Tibial nerve (tissue), 4 donors: ENCODE data around the gene DECR2. TPM values are rescaled to one million over a fixed set of nuclear protein-coding genes. Genes with fewer than 3 reads are reported as not detected.

Source experiments
- DNase-seq, 2 donors: peaks; one replicate each; pipeline ENCODE4 v3.0.0-alpha.2; 2019; ENCODE audit warnings: low spot score in 2 of 2
- H3K27ac ChIP-seq, 4 donors: fragments of 200-600 bp; sonication (generic) in 3 of 4; one replicate each; pipeline ENCODE4 v1.5.1; 2017 to 2019; ENCODE audit warnings: mild to moderate bottlenecking in 1 of 4
- H3K27me3 ChIP-seq, 2 donors: fragments of 200-600 bp; sonication (generic) in 1 of 2; one replicate each; pipeline versions ENCODE4 v1.5.1 to v1.6.0; 2017 to 2019
- H3K36me3 ChIP-seq, 3 donors: fragments of 200-600 bp; sonication (generic); one replicate each; pipeline ENCODE4 v1.5.1; 2018 to 2019
- H3K4me1 ChIP-seq, 4 donors: fragments of 200-600 bp; sonication (generic) in 3 of 4; one replicate each; pipeline ENCODE4 v1.5.1; 2017 to 2019
- H3K4me3 ChIP-seq, 4 donors: fragments of 200-600 bp; sonication (generic) in 3 of 4; one replicate each; pipeline ENCODE4 v1.5.1; 2017 to 2019; ENCODE audit warnings: mild to moderate bottlenecking in 1 of 4, moderate library complexity in 1 of 4
- H3K9me3 ChIP-seq, 4 donors: fragments of 200-600 bp; sonication (generic) in 3 of 4; one replicate each; pipeline ENCODE4 v1.5.1; 2017 to 2019
- CTCF ChIP-seq, 5 experiments: fragments of 200-600 bp in 3 of 5; fragments of 450-650 bp in 2 of 5; sonication (generic) in 3 of 5; IDR thresholded peaks; one replicate each; pipeline ENCODE4 v1.5.1; 2016 to 2019; ENCODE audit warnings: antibody characterized with exemption in 5 of 5, mild to moderate bottlenecking in 3 of 5, moderate library complexity in 2 of 5
- EP300 ChIP-seq, 2 donors: sonication (generic); formaldehyde crosslinking; IDR thresholded peaks; one replicate each; pipeline ENCODE4 v1.6.1; 2017; ENCODE audit warnings: antibody characterized with exemption in 2 of 2, mild to moderate bottlenecking in 1 of 2
- POLR2A ChIP-seq, 2 donors: fragments of 450-650 bp; IDR thresholded peaks; one replicate each; pipeline ENCODE4 v1.6.1; 2017; ENCODE audit warnings: antibody characterized with exemption in 2 of 2, mild to moderate bottlenecking in 2 of 2, moderate library complexity in 2 of 2
- WGBS, 2 donors: methylation state at CpG; one replicate each; pipeline ENCODE4 v1.1.5; 2018; 5-methylcytosine and 5-hydroxymethylcytosine counted together
- total RNA-seq, 4 donors: library from RNA; depleted of rRNA; stranded (reverse); fragments of >200 nt; gene quantifications; one replicate each; pipeline ENCODE4 v1.1.0, GENCODE V29; 2016

DECR2 gene
- total RNA-seq, 4 donors from 2014 or later: 20.3 to 68.4 (median 33.6) TPM

GRCh38 chr16:424033-424622, 22.4 kb downstream of the DECR2 start:
- Histone ChIP-seq H3K27me3 (no peaks in the 10 kb centered on the region), H3K9me3 (no peaks in the 10 kb centered on the region), H3K27ac (peak overlapping the region; percentile 80 to 98 (median 94)), H3K4me1 (peaks cover 0 to 41% (median 20%) of the 10 kb centered on the region in 4 donors), H3K36me3 (no peaks in the 10 kb centered on the region), H3K4me3 (peak overlapping the region in 3 of 4 donors; percentile 42 to 88 (median 68))
- WGBS, 2 donors: 43 to 47% methylated on average over 20 of the region's 20 CpGs
- DNase-seq: peak; percentile 40 to 88
- TF ChIP-seq EP300 (IDR thresholded peaks at IDR 0.05) (peak in 1 of 2 donors; percentile 82), POLR2A (IDR thresholded peaks at IDR 0.05) (no peak), CTCF (IDR thresholded peaks at IDR 0.05) (no peak)

GRCh38 chr16:424623-425081, 23.0 kb downstream of the DECR2 start:
- Histone ChIP-seq H3K36me3 (no peaks in the 10 kb centered on the region), H3K27me3 (no peaks in the 10 kb centered on the region), H3K4me1 (peaks cover 0 to 41% (median 20%) of the 10 kb centered on the region in 4 donors), H3K9me3 (no peaks in the 10 kb centered on the region), H3K4me3 (peak overlapping the region; percentile 42 to 88 (median 61)), H3K27ac (peak overlapping the region; percentile 80 to 98 (median 94))
- peak in 1 of 2 donors; percentile 33 for DNase-seq
- 18 to 29% methylated on average over 10 to 15 of the region's 31 CpGs for WGBS, 2 donors
- TF ChIP-seq CTCF (IDR thresholded peaks at IDR 0.05) (no peak), POLR2A (IDR thresholded peaks at IDR 0.05) (no peak), EP300 (IDR thresholded peaks at IDR 0.05) (no peak)

- Histone ChIP-seq H3K27ac (peak within 1 kb of the TSS; percentile 80 to 98 (median 94)), H3K27me3 (no peaks in the 10 kb centered on the region), H3K9me3 (no peaks in the 10 kb centered on the region), H3K4me3 (peak within 1 kb of the TSS; percentile 42 to 88 (median 66)), H3K4me1 (peaks cover 0 to 41% (median 20%) of the 10 kb centered on the region in 4 donors), H3K36me3 (no peaks in the 10 kb centered on the region)
- WGBS, 2 donors: 1% methylated on average over 51 of the region's 77 CpGs; no CpG with 5 or more reads in 1 of the 2 donors
- peak; percentile 64 to 69 for DNase-seq
- peak; percentile 58 to 93 for TF ChIP-seq EP300 (IDR thresholded peaks at IDR 0.05)
- peak; percentile 12 to 61 (median 29) for TF ChIP-seq CTCF (IDR thresholded peaks at IDR 0.05)
- peak; percentile 48 to 71 for TF ChIP-seq POLR2A (IDR thresholded peaks at IDR 0.05)
Measured at GRCh38 chr16:425082-425718, 23.5 kb downstream of the DECR2 start, which contains the start of gene RAB11FIP3. RAB11FIP3 (plus strand) TSS chr16:425649; CDS start chr16:426007, 358 bp downstream.

- 2% methylated on average over 11 of the region's 63 CpGs; no CpG with 5 or more reads in 1 of the 2 donors for WGBS, 2 donors
- H3K4me3 ChIP-seq: peak overlapping the region; percentile 42 to 88 (median 61)
- H3K9me3 ChIP-seq: no peaks in the 10 kb centered on the region
- no peaks in the 10 kb centered on the region for H3K27me3 ChIP-seq
- DNase-seq: no peak
- peaks cover 0 to 41% (median 20%) of the 10 kb centered on the region in 4 donors for H3K4me1 ChIP-seq
- peak overlapping the region; percentile 80 to 98 (median 94) for H3K27ac ChIP-seq
- H3K36me3 ChIP-seq: no peaks in the 10 kb centered on the region
- TF ChIP-seq CTCF (IDR thresholded peaks at IDR 0.05) (no peak), POLR2A (IDR thresholded peaks at IDR 0.05) (no peak)
Measured at GRCh38 chr16:425740-426114, 24.0 kb downstream of the DECR2 start.
